GM19395 (cell line): Measurements from ENCODE around the gene PLEKHA8.

Experiments
- ATAC-seq: cut with Tn5 transposase; IDR thresholded peaks from one replicate; pipeline ENCODE4 v1.9.1; 2021; ENCODE audit warnings: mild to moderate bottlenecking, moderate library complexity; ENCODE audit not compliant: unreplicated experiment

Gene PLEKHA8

GRCh38 chr7:30022991-30023390 is 5.2 kb upstream of the PLEKHA8 start:
- no peak for ATAC-seq

GRCh38 chr7:30023524-30023923 is 4.7 kb upstream of the PLEKHA8 start:
- ATAC-seq: no peak

GRCh38 chr7:30026229-30027064 is 1.8 kb upstream of the PLEKHA8 start, which contains the start of gene FKBP14:
Gene FKBP14, minus strand, starts transcription at chr7:30026702. Its CDS starts 194 bp downstream, at chr7:30026508.
- peak; percentile 79 for ATAC-seq

- no peak for ATAC-seq
Observed at GRCh38 chr7:30027065-30027456, 1.2 kb upstream of the PLEKHA8 start.

- ATAC-seq: peak; percentile 5
Observed at GRCh38 chr7:30027740-30028215, 434 bp upstream of the PLEKHA8 start.

- peak; percentile 26 for ATAC-seq
Observed at GRCh38 chr7:30028749-30029635, 780 bp downstream of the PLEKHA8 start.

GRCh38 chr7:30029696-30030095 is 1.5 kb downstream of the PLEKHA8 start:
- ATAC-seq: no peak

GRCh38 chr7:30032310-30033125 is 4.3 kb downstream of the PLEKHA8 start:
- no peak for ATAC-seq

GRCh38 chr7:30034501-30034900 is 6.3 kb downstream of the PLEKHA8 start:
- no peak for ATAC-seq

GRCh38 chr7:30036220-30036619 is 8.0 kb downstream of the PLEKHA8 start:
- ATAC-seq: no peak

- ATAC-seq: no peak
Observed at GRCh38 chr7:30038196-30038980, 10.2 kb downstream of the PLEKHA8 start.

- ATAC-seq: no peak
Observed at GRCh38 chr7:30040938-30041337, 12.7 kb downstream of the PLEKHA8 start.

- ATAC-seq: no peak
Observed at GRCh38 chr7:30041526-30042269, 13.5 kb downstream of the PLEKHA8 start.

GRCh38 chr7:30046127-30046770 is 18.0 kb downstream of the PLEKHA8 start:
- no peak for ATAC-seq

GRCh38 chr7:30047124-30047523 is 18.9 kb downstream of the PLEKHA8 start:
- ATAC-seq: no peak

- no peak for ATAC-seq
Observed at GRCh38 chr7:30048582-30048981, 20.4 kb downstream of the PLEKHA8 start.

GRCh38 chr7:30049173-30049572 is 21.0 kb downstream of the PLEKHA8 start:
- ATAC-seq: no peak

- no peak for ATAC-seq
Observed at GRCh38 chr7:30053068-30053467, 24.9 kb downstream of the PLEKHA8 start.

- no peak for ATAC-seq
Observed at GRCh38 chr7:30057741-30058140, 29.5 kb downstream of the PLEKHA8 start.
